KMS-11 (cell line): ENCODE measurements around the gene HHIPL1.

Source experiments
- H2AFZ ChIP-seq: fragments of 200-600 bp; sonication (generic); 2 replicates; pipeline ENCODE4 v1.6.1; 2016; ENCODE audit warnings: antibody characterized with exemption, mixed run types, low read depth
- H3K27ac ChIP-seq: fragments of 200-600 bp; sonication (generic); 2 replicates; pipeline ENCODE4 v1.6.1; 2016; ENCODE audit warnings: mild to moderate bottlenecking, mixed run types
- H3K27me3 ChIP-seq: fragments of 200-600 bp; sonication (generic); 2 replicates; pipeline ENCODE4 v1.6.1; 2017; ENCODE audit warnings: mild to moderate bottlenecking, low read depth, mixed run types, moderate library complexity; ENCODE audit not compliant: insufficient read depth
- H3K36me3 ChIP-seq: fragments of 200-600 bp; sonication (generic); 2 replicates; pipeline ENCODE4 v1.6.1; 2017; ENCODE audit warnings: mild to moderate bottlenecking, mixed run types; ENCODE audit not compliant: insufficient read depth
- H3K4me1 ChIP-seq: fragments of 200-600 bp; sonication (generic); 2 replicates; pipeline ENCODE4 v1.6.1; 2016; ENCODE audit warnings: mild to moderate bottlenecking, low read depth, mixed run types; ENCODE audit not compliant: poor library complexity, severe bottlenecking
- H3K4me2 ChIP-seq: fragments of 200-600 bp; sonication (generic); 2 replicates; pipeline ENCODE4 v1.7.0; 2016; ENCODE audit warnings: mild to moderate bottlenecking, mixed run types
- H3K4me3 ChIP-seq: fragments of 200-600 bp; sonication (generic); IDR thresholded peaks from 2 replicates; pipeline ENCODE4 v1.6.1; 2017; ENCODE audit warnings: low read depth, low read length, mixed read lengths; ENCODE audit not compliant: insufficient read depth
- H3K79me2 ChIP-seq: fragments of 200-600 bp; sonication (generic); 2 replicates; pipeline ENCODE4 v1.6.1; 2016; ENCODE audit warnings: low read depth, mixed run types; ENCODE audit not compliant: insufficient read depth
- H3K9ac ChIP-seq: fragments of 200-600 bp; sonication (generic); 2 replicates; pipeline ENCODE4 v1.6.1; 2016; ENCODE audit warnings: mild to moderate bottlenecking, mixed run types
- H4K20me1 ChIP-seq: fragments of 200-600 bp; sonication (generic); 2 replicates; pipeline ENCODE4 v1.6.1; 2016; ENCODE audit warnings: mild to moderate bottlenecking, mixed run types; ENCODE audit not compliant: insufficient read depth
- CTCF ChIP-seq: fragments of 200-600 bp; sonication (generic); conservative IDR thresholded peaks from 2 replicates; pipeline ENCODE4 v1.6.1; 2017; ENCODE audit warnings: low read depth, mild to moderate bottlenecking, antibody characterized with exemption, low read length, moderate library complexity, mixed read lengths

The HHIPL1 gene

GRCh38 chr14:99664937-99665273, 20.0 kb downstream of the HHIPL1 start:
- Histone ChIP-seq H3K4me2 (no peak overlapping the region), H3K27me3 (no peaks in the 10 kb centered on the region), H4K20me1 (no peaks in the 10 kb centered on the region), H2AFZ (no peak overlapping the region), H3K4me1 (no peaks in the 10 kb centered on the region), H3K4me3 (no peak overlapping the region), H3K9ac (no peak overlapping the region), H3K79me2 (no peaks in the 10 kb centered on the region), H3K36me3 (no peaks in the 10 kb centered on the region), H3K27ac (no peak overlapping the region)
- TF ChIP-seq CTCF = no peak

- Histone ChIP-seq H3K36me3 (no peaks in the 10 kb centered on the region), H3K4me1 (peaks cover 10% of the 10 kb centered on the region), H3K27me3 (no peaks in the 10 kb centered on the region), H3K27ac (no peak overlapping the region), H3K4me3 (no peak overlapping the region), H3K4me2 (no peak overlapping the region), H2AFZ (no peak overlapping the region), H3K79me2 (no peaks in the 10 kb centered on the region), H3K9ac (no peak overlapping the region), H4K20me1 (no peaks in the 10 kb centered on the region)
- TF ChIP-seq CTCF = no peak
Observed at GRCh38 chr14:99666533-99666932, 21.6 kb downstream of the HHIPL1 start.

GRCh38 chr14:99667045-99667444, 22.1 kb downstream of the HHIPL1 start:
- Histone ChIP-seq H3K4me2 (no peak overlapping the region), H3K4me3 (no peak overlapping the region), H2AFZ (no peak overlapping the region), H4K20me1 (no peaks in the 10 kb centered on the region), H3K27me3 (no peaks in the 10 kb centered on the region), H3K4me1 (peaks cover 15% of the 10 kb centered on the region), H3K36me3 (no peaks in the 10 kb centered on the region), H3K9ac (no peak overlapping the region), H3K79me2 (no peaks in the 10 kb centered on the region), H3K27ac (no peak overlapping the region)
- TF ChIP-seq CTCF = no peak

GRCh38 chr14:99667821-99668220, 22.9 kb downstream of the HHIPL1 start:
- H3K4me3 ChIP-seq = no peak overlapping the region
- no peaks in the 10 kb centered on the region for H3K27me3 ChIP-seq
- no peak overlapping the region for H3K27ac ChIP-seq
- H3K4me1 ChIP-seq = peaks cover 23% of the 10 kb centered on the region
- no peaks in the 10 kb centered on the region for H3K36me3 ChIP-seq
- no peak overlapping the region for H3K9ac ChIP-seq
- H3K4me2 ChIP-seq = no peak overlapping the region
- H3K79me2 ChIP-seq = no peaks in the 10 kb centered on the region
- H2AFZ ChIP-seq = no peak overlapping the region
- TF ChIP-seq CTCF = no peak
- no peaks in the 10 kb centered on the region for H4K20me1 ChIP-seq
